ENCODE data around the gene PER3.

- TF ChIP-seq POLR2A (IDR thresholded peaks at IDR 0.05; ENCODE audit: low read depth, low read length) (no peak), SPI1 (IDR thresholded peaks at IDR 0.05; ENCODE audit: low read depth, low read length) (no peak), TAF1 (IDR thresholded peaks at IDR 0.05; ENCODE audit: low read depth, low read length) (no peak), POLR2AphosphoS5 (IDR thresholded peaks at IDR 0.05; ENCODE audit: low read depth, low read length) (no peak), PAX5 (IDR thresholded peaks at IDR 0.05; ENCODE audit: insufficient read depth, low read length, severe bottlenecking) (no peak), POU2F2 (IDR thresholded peaks at IDR 0.05; ENCODE audit: low read depth, low read length) (no peak)
Observed at GRCh38 chr1:7745783-7746182, 38.3 kb upstream of the PER3 start.

All from GM12891 (cell line).